Mesothelial cell of epicardium (in vitro differentiated cells): ENCODE results near the gene IKZF2. TPM values are rescaled to one million over a fixed set of nuclear protein-coding genes. Genes with fewer than 3 reads are reported as not detected.

ENCODE experiments used
- DNase-seq, 2 experiments: peaks; one replicate each; pipeline ENCODE4 v3.0.0; 2021; ENCODE audit warnings: low spot score in 2 of 2; ENCODE audit not compliant: unreplicated experiment in 2 of 2
- H3K27ac Mint-ChIP-seq: 2 replicates; pipeline ENCODE4 v1.8.0; 2021; ENCODE audit warnings: mixed read lengths
- H3K27me3 Mint-ChIP-seq: 2 replicates; pipeline ENCODE4 v1.8.0; 2021; ENCODE audit warnings: low read depth, mixed read lengths
- H3K36me3 Mint-ChIP-seq: 2 replicates; pipeline ENCODE4 v1.8.0; 2021; ENCODE audit warnings: mixed read lengths
- H3K4me1 Mint-ChIP-seq: 2 replicates; pipeline ENCODE4 v1.8.0; 2021; ENCODE audit warnings: mixed read lengths
- H3K4me3 Mint-ChIP-seq: 2 replicates; pipeline ENCODE4 v1.8.0; 2021; ENCODE audit warnings: mild to moderate bottlenecking, moderate library complexity, mixed read lengths
- H3K9me3 Mint-ChIP-seq: 2 replicates; pipeline ENCODE4 v1.8.0; 2021; ENCODE audit warnings: mixed read lengths
- total RNA-seq: library from RNA; stranded (reverse); gene quantifications from 3 replicates; pipeline ENCODE4 v1.2.1, GENCODE V29; 2021
- TF ChIP-seq, protein P1 (sequence below): fragments of 200-600 bp; sonication (generic); IDR thresholded peaks from one replicate; pipeline ENCODE4 v1.5.0; 2021; ENCODE audit warnings: antibody characterized with exemption; ENCODE audit not compliant: unreplicated experiment

The IKZF2 gene
- total RNA-seq, 1 donor from 2014 or later = 44.8 TPM

DNA sequence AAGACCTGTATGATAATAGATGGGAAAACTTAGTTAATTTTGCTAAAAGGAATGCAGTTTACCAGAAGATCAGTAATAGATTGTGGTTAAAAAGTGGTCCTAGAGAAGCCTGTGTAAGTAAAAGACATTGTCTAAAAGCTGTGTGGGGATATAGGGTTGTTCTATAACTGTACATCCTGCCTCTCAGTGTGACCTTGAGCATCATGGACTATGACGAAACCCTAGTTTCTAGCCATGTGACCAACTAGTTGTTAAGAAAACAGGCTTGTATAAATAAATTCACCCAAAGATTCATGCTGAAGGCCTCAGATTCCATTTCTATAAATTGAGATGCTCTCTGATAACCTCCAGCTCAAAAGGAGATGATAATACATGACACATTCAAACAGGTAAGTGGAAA is 160.7 kb downstream of the IKZF2 start:
- Mint-ChIP-seq H3K36me3 (peaks cover 14% of the 10 kb centered on the region), H3K27me3 (no peaks in the 10 kb centered on the region), H3K4me3 (no peak overlapping the region), H3K27ac (no peak overlapping the region), H3K9me3 (peaks cover 4% of the 10 kb centered on the region), H3K4me1 (peaks cover 4% of the 10 kb centered on the region)
- TF ChIP-seq, protein P1, sequence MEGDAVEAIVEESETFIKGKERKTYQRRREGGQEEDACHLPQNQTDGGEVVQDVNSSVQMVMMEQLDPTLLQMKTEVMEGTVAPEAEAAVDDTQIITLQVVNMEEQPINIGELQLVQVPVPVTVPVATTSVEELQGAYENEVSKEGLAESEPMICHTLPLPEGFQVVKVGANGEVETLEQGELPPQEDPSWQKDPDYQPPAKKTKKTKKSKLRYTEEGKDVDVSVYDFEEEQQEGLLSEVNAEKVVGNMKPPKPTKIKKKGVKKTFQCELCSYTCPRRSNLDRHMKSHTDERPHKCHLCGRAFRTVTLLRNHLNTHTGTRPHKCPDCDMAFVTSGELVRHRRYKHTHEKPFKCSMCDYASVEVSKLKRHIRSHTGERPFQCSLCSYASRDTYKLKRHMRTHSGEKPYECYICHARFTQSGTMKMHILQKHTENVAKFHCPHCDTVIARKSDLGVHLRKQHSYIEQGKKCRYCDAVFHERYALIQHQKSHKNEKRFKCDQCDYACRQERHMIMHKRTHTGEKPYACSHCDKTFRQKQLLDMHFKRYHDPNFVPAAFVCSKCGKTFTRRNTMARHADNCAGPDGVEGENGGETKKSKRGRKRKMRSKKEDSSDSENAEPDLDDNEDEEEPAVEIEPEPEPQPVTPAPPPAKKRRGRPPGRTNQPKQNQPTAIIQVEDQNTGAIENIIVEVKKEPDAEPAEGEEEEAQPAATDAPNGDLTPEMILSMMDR = no peak
- DNase-seq = no peak

DNA sequence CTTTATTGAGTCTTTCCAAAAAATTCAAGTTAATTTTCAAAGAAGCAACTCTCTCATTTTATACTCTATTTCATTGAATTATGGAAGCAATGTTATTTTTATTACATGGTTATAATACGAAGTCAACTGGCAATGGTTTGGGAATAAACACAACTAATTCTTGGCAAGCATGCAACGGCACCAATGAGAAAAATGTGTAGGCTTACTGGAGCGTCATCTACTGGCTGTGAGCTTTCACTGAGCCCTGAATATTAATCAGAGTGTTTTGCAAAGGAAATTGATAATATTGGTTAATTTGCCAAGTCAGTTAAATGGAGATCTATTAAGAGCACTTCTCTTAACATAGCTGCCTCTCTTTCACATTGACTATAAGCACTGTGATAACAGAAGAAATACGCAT is 163.9 kb downstream of the IKZF2 start:
- H3K27me3 Mint-ChIP-seq = no peaks in the 10 kb centered on the region
- TF ChIP-seq, protein P1 = no peak
- H3K4me3 Mint-ChIP-seq = no peak overlapping the region
- DNase-seq = no peak
- no peaks in the 10 kb centered on the region for H3K4me1 Mint-ChIP-seq
- H3K27ac Mint-ChIP-seq = no peak overlapping the region
- H3K36me3 Mint-ChIP-seq = peaks cover 11% of the 10 kb centered on the region
- peaks cover 4% of the 10 kb centered on the region for H3K9me3 Mint-ChIP-seq

DNA sequence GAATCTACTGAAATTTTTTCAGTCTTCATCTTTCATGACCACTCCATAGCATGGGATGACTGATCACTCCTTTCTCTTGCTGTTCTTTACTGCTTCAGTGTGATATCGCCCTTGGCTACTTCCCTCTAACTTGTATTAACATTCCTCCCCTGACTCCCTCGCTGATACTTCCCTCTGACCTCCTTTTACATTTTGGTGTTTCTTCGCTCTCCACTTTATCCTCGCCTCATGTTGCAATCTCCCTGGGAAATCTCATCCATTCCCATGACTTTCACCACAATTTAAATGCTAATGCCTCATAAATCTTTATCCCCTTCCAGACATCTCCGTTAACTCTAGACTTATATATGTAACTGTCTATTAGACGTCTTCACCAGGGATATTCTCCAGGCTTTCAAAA is 167.3 kb downstream of the IKZF2 start:
- Mint-ChIP-seq H3K9me3 (peaks cover 4% of the 10 kb centered on the region), H3K27ac (no peak overlapping the region), H3K4me3 (no peak overlapping the region), H3K4me1 (peaks cover 14% of the 10 kb centered on the region), H3K27me3 (no peaks in the 10 kb centered on the region), H3K36me3 (peaks cover 9% of the 10 kb centered on the region)
- TF ChIP-seq, protein P1 = no peak
- no peak for DNase-seq

DNA sequence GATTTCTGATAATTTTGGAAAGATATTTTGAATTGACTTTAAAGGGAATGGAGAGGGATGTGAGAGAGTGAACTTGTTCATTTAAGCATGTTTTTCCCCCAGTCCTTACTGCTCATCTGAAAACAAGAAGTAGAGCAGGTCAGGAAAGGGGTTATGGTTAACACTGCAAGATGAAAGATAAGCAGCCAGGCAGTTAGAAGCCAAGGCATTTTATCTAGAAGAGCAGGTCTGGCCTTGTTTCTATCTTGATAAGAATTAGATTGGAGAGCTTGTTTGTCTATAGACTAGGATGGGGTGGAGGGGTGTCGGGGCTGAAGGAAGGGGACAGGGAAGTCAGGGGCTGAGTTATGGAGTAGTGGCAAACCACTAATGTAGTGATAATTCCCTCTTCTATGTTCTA is 171.6 kb downstream of the IKZF2 start:
- no peaks in the 10 kb centered on the region for H3K9me3 Mint-ChIP-seq
- DNase-seq = no peak
- H3K27me3 Mint-ChIP-seq = no peaks in the 10 kb centered on the region
- peaks cover 50% of the 10 kb centered on the region for H3K4me1 Mint-ChIP-seq
- H3K27ac Mint-ChIP-seq = peak overlapping the region; percentile 22
- no peak overlapping the region for H3K4me3 Mint-ChIP-seq
- TF ChIP-seq, protein P1 = no peak
- no peaks in the 10 kb centered on the region for H3K36me3 Mint-ChIP-seq

DNA sequence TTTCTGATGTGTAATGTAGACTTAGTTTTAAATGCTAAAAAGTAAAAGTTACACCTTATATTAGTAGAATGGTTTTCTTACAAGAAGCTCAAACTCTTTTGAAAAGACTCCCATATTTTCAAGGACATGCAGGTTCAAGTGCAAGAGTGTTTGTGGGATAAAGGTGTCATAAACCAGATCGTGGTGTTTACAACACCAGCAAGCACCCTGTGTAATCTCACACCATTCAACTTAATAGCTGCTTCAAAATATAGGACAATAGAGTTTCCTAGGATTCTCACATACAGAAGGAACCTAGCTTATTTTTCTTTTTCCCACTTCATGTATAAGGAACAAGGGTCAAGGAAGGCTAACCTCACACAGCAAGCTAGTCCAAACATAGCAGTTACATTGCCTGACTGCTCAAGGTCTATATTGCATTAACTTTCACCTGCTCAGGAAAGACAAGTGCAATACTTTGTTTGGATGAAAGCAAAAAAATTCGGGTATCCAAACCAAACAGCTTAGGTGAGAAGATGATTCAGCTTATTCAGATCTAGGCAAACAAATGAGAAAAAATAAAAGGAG is 172.3 kb downstream of the IKZF2 start:
- Mint-ChIP-seq H3K4me3 (no peak overlapping the region), H3K27ac (peak overlapping the region; percentile 77), H3K4me1 (peaks cover 53% of the 10 kb centered on the region), H3K27me3 (no peaks in the 10 kb centered on the region), H3K36me3 (no peaks in the 10 kb centered on the region), H3K9me3 (no peaks in the 10 kb centered on the region)
- no peak for DNase-seq
- TF ChIP-seq, protein P1 = no peak

DNA sequence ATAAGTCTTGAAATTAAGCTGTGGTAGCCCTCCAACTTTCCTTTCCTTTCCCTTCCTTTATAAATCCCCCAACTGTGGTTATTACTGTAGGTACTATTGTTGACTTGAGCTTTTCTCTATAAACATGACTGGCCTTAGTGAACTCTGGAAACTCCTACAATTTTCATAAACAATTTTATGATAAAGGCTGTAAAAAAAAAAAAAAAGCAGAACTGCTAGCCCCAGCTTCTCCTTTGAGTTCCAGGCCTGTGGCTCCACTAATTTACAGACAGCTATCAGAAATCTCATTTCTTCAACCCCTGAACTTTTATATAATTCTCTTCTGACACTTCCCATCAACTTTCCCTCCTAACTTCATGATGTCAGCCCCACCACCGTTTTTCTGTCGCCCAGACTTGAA is 174.3 kb downstream of the IKZF2 start:
- TF ChIP-seq, protein P1 = no peak
- no peak for DNase-seq
- no peak overlapping the region for H3K4me3 Mint-ChIP-seq
- no peaks in the 10 kb centered on the region for H3K36me3 Mint-ChIP-seq
- no peaks in the 10 kb centered on the region for H3K27me3 Mint-ChIP-seq
- peaks cover 63% of the 10 kb centered on the region for H3K4me1 Mint-ChIP-seq
- peak overlapping the region; percentile 70 for H3K27ac Mint-ChIP-seq
- H3K9me3 Mint-ChIP-seq = no peaks in the 10 kb centered on the region
